Activated CD4-positive, alpha-beta T cell treated with anti-CD3 and anti-CD28 coated beads, Interleukin-2, amount 10 ng/mL, durations not matched to agents 24 days and 14 days (primary cell): Measurements from ENCODE around the gene LYZ. TPM values are rescaled to one million over a fixed set of nuclear protein-coding genes. Genes with fewer than 3 reads are reported as not detected.

ENCODE experiments used
- DNase-seq: peaks from one replicate; pipeline ENCODE4 v3.0.0; 2022
- H3K27ac Mint-ChIP-seq: one replicate; pipeline ENCODE4 v1.8.0; 2022; ENCODE audit warnings: mild to moderate bottlenecking, mixed read lengths
- H3K27me3 Mint-ChIP-seq: one replicate; pipeline ENCODE4 v1.8.0; 2022; ENCODE audit warnings: mixed read lengths
- H3K36me3 Mint-ChIP-seq: one replicate; pipeline ENCODE4 v1.8.0; 2022; ENCODE audit warnings: low read depth, mild to moderate bottlenecking, mixed read lengths
- H3K4me1 Mint-ChIP-seq: one replicate; pipeline ENCODE4 v1.8.0; 2021; ENCODE audit warnings: mixed read lengths
- H3K4me3 Mint-ChIP-seq: one replicate; pipeline ENCODE4 v1.8.0; 2022; ENCODE audit warnings: mild to moderate bottlenecking, moderate library complexity, mixed read lengths
- H3K9me3 Mint-ChIP-seq: one replicate; pipeline ENCODE4 v1.8.0; 2021; ENCODE audit warnings: mixed read lengths
- intact Hi-C: fragments of 100-400 bp; cut with micrococcal nuclease; formaldehyde crosslinking; loops from one replicate; pipeline ENCODE4 v1.15.1; 2023
- total RNA-seq: library from RNA; stranded (reverse); gene quantifications from 2 replicates; pipeline ENCODE4 v1.2.3, GENCODE V29; 2022

LYZ gene
- total RNA-seq, 1 donor from 2014 or later: not detected

GRCh38 chr12:69331519-69331908 lies 16.7 kb upstream of the LYZ start:
- Mint-ChIP-seq H3K27me3 (peaks cover 17% of the 10 kb centered on the region), H3K27ac (peak overlapping the region; percentile 88), H3K4me1 (peaks cover 20% of the 10 kb centered on the region), H3K9me3 (no peaks in the 10 kb centered on the region), H3K36me3 (no peaks in the 10 kb centered on the region), H3K4me3 (peak overlapping the region; percentile 73)
- no peak for DNase-seq
- intact Hi-C loops: no loop called here

- peak overlapping the region; percentile 46 for H3K27ac Mint-ChIP-seq
- H3K36me3 Mint-ChIP-seq: no peaks in the 10 kb centered on the region
- peaks cover 20% of the 10 kb centered on the region for H3K4me1 Mint-ChIP-seq
- peak overlapping the region; percentile 33 for H3K4me3 Mint-ChIP-seq
- no peaks in the 10 kb centered on the region for H3K9me3 Mint-ChIP-seq
- H3K27me3 Mint-ChIP-seq: peaks cover 17% of the 10 kb centered on the region
- no peak for DNase-seq
- intact Hi-C loops: no loop called here
These were observed 16.1 kb upstream of the LYZ start for GRCh38 chr12:69331909-69332684.

- H3K36me3 Mint-ChIP-seq: no peaks in the 10 kb centered on the region
- H3K4me3 Mint-ChIP-seq: no peak overlapping the region
- no peaks in the 10 kb centered on the region for H3K9me3 Mint-ChIP-seq
- H3K27ac Mint-ChIP-seq: peak overlapping the region; percentile 36
- intact Hi-C loops: no loop called here
- no peak for DNase-seq
- H3K27me3 Mint-ChIP-seq: peaks cover 13% of the 10 kb centered on the region
- H3K4me1 Mint-ChIP-seq: peaks cover 20% of the 10 kb centered on the region
These were observed 15.3 kb upstream of the LYZ start for GRCh38 chr12:69332815-69333358.

GRCh38 chr12:69334158-69334557 lies 14.0 kb upstream of the LYZ start:
- peak overlapping the region; percentile 72 for H3K27ac Mint-ChIP-seq
- peak overlapping the region; percentile 40 for H3K4me3 Mint-ChIP-seq
- H3K36me3 Mint-ChIP-seq: no peaks in the 10 kb centered on the region
- intact Hi-C loops: no loop called here
- no peak for DNase-seq
- H3K27me3 Mint-ChIP-seq: peaks cover 11% of the 10 kb centered on the region
- no peaks in the 10 kb centered on the region for H3K9me3 Mint-ChIP-seq
- peaks cover 20% of the 10 kb centered on the region for H3K4me1 Mint-ChIP-seq

- Mint-ChIP-seq H3K27me3 (peaks cover 12% of the 10 kb centered on the region), H3K4me1 (peaks cover 11% of the 10 kb centered on the region), H3K4me3 (no peak overlapping the region), H3K36me3 (no peaks in the 10 kb centered on the region), H3K27ac (no peak overlapping the region), H3K9me3 (no peaks in the 10 kb centered on the region)
- DNase-seq: no peak
- intact Hi-C loops: no loop called here
These were observed 10.7 kb upstream of the LYZ start for GRCh38 chr12:69337311-69338090.

- Mint-ChIP-seq H3K36me3 (no peaks in the 10 kb centered on the region), H3K4me1 (peaks cover 7% of the 10 kb centered on the region), H3K9me3 (no peaks in the 10 kb centered on the region), H3K27ac (no peak overlapping the region), H3K27me3 (peaks cover 11% of the 10 kb centered on the region), H3K4me3 (no peak overlapping the region)
- intact Hi-C loops: no loop called here
- no peak for DNase-seq
These were observed 9.9 kb upstream of the LYZ start for GRCh38 chr12:69338120-69338859.

- Mint-ChIP-seq H3K4me1 (peaks cover 7% of the 10 kb centered on the region), H3K36me3 (no peaks in the 10 kb centered on the region), H3K9me3 (no peaks in the 10 kb centered on the region), H3K27me3 (peaks cover 11% of the 10 kb centered on the region), H3K27ac (no peak overlapping the region), H3K4me3 (no peak overlapping the region)
- DNase-seq: no peak
- intact Hi-C loops: no loop called here
These were observed 9.2 kb upstream of the LYZ start for GRCh38 chr12:69338936-69339335.

GRCh38 chr12:69339999-69340398 lies 8.2 kb upstream of the LYZ start:
- intact Hi-C loops: no loop called here
- Mint-ChIP-seq H3K27ac (no peak overlapping the region), H3K9me3 (no peaks in the 10 kb centered on the region), H3K36me3 (no peaks in the 10 kb centered on the region), H3K27me3 (peaks cover 8% of the 10 kb centered on the region), H3K4me3 (no peak overlapping the region), H3K4me1 (peaks cover under 1% of the 10 kb centered on the region)
- DNase-seq: no peak

- Mint-ChIP-seq H3K27me3 (peaks cover 8% of the 10 kb centered on the region), H3K27ac (no peak overlapping the region), H3K36me3 (no peaks in the 10 kb centered on the region), H3K9me3 (no peaks in the 10 kb centered on the region), H3K4me3 (no peak overlapping the region), H3K4me1 (no peaks in the 10 kb centered on the region)
- DNase-seq: no peak
- intact Hi-C loops: no loop called here
These were observed 6.9 kb upstream of the LYZ start for GRCh38 chr12:69341328-69341727.

GRCh38 chr12:69342421-69342820 lies 5.8 kb upstream of the LYZ start:
- Mint-ChIP-seq H3K27me3 (peaks cover 8% of the 10 kb centered on the region), H3K36me3 (no peaks in the 10 kb centered on the region), H3K9me3 (no peaks in the 10 kb centered on the region), H3K4me3 (no peak overlapping the region), H3K27ac (no peak overlapping the region), H3K4me1 (no peaks in the 10 kb centered on the region)
- intact Hi-C loops: no loop called here
- no peak for DNase-seq

- DNase-seq: no peak
- Mint-ChIP-seq H3K4me1 (no peaks in the 10 kb centered on the region), H3K9me3 (no peaks in the 10 kb centered on the region), H3K27me3 (peaks cover 11% of the 10 kb centered on the region), H3K36me3 (no peaks in the 10 kb centered on the region), H3K4me3 (no peak overlapping the region), H3K27ac (no peak overlapping the region)
- intact Hi-C loops: no loop called here
These were observed 4.8 kb upstream of the LYZ start for GRCh38 chr12:69343357-69343756.

GRCh38 chr12:69343885-69344612 lies 4.1 kb upstream of the LYZ start:
- H3K27ac Mint-ChIP-seq: no peak overlapping the region
- intact Hi-C loops: no loop called here

GRCh38 chr12:69345077-69345476 lies 3.1 kb upstream of the LYZ start:
- no peak for DNase-seq
- no peaks in the 10 kb centered on the region for H3K9me3 Mint-ChIP-seq
- H3K4me3 Mint-ChIP-seq: no peak overlapping the region
- H3K36me3 Mint-ChIP-seq: no peaks in the 10 kb centered on the region
- H3K27me3 Mint-ChIP-seq: peaks cover 9% of the 10 kb centered on the region
- no peaks in the 10 kb centered on the region for H3K4me1 Mint-ChIP-seq
- no peak overlapping the region for H3K27ac Mint-ChIP-seq
- intact Hi-C loops: no loop called here

More at GRCh38 chr12:69343885-69344612, 4.1 kb upstream of the LYZ start:
- Mint-ChIP-seq H3K4me1 (no peaks in the 10 kb centered on the region), H3K36me3 (no peaks in the 10 kb centered on the region), H3K27me3 (peaks cover 10% of the 10 kb centered on the region), H3K4me3 (no peak overlapping the region), H3K9me3 (no peaks in the 10 kb centered on the region)
- DNase-seq: no peak
